Keratinocyte (primary cell): Measurements from ENCODE around the gene CBFA2T3. TPM values are rescaled to one million over a fixed set of nuclear protein-coding genes. Genes with fewer than 3 reads are reported as not detected.

Experiments used
- DNase-seq: peaks from one replicate; pipeline ENCODE4 v3.0.0-alpha.2; 2011; ENCODE audit warnings: low read depth, missing footprints, low spot score
- FAIRE-seq: peaks from 2 replicates; lab custom pipeline; 2011; peaks lifted over from hg19 to GRCh38; lab: Jason Lieb, UNC
- H2AFZ ChIP-seq: 2 replicates; pipeline ENCODE4 v1.6.0; 2012; ENCODE audit warnings: low read length, control low read depth, inconsistent platforms; ENCODE audit not compliant: control insufficient read depth
- H3K27ac ChIP-seq: 2 replicates; pipeline ENCODE4 v1.5.1; 2011; ENCODE audit warnings: low read length; ENCODE audit not compliant: control insufficient read depth, insufficient read depth
- H3K27me3 ChIP-seq: 3 replicates; pipeline ENCODE4 v1.6.0; 2011; ENCODE audit warnings: low read length; ENCODE audit not compliant: control insufficient read depth, insufficient read depth; ENCODE audit errors: extremely low read depth
- H3K36me3 ChIP-seq, 2 experiments: 2 replicates in 1 of 2; 3 replicates in 1 of 2; pipeline ENCODE4 v1.5.1; 2011; ENCODE audit warnings: low read length in 2 of 2, mild to moderate bottlenecking in 1 of 2; ENCODE audit not compliant: control insufficient read depth in 2 of 2, insufficient read depth in 2 of 2; ENCODE audit errors: extremely low read depth in 1 of 2
- H3K4me1 ChIP-seq: 3 replicates; pipeline ENCODE4 v1.5.1; 2011; ENCODE audit warnings: low read length; ENCODE audit not compliant: control insufficient read depth, insufficient read depth; ENCODE audit errors: extremely low read depth
- H3K4me2 ChIP-seq: 3 replicates; pipeline ENCODE4 v1.6.0; 2011; ENCODE audit warnings: low read depth, low read length; ENCODE audit not compliant: control insufficient read depth, insufficient read depth; ENCODE audit errors: extremely low read depth
- H3K4me3 ChIP-seq, 3 experiments: fragments of 200-600 bp in 1 of 3; sonication (generic) in 1 of 3; 2 replicates in 2 of 3; 3 replicates in 1 of 3; pipeline ENCODE4 v1.5.1; 2011 to 2016; ENCODE audit warnings: low read length in 3 of 3, mild to moderate bottlenecking in 3 of 3, control low read depth in 2 of 3, inconsistent platforms in 1 of 3, low read depth in 1 of 3, mixed read lengths in 1 of 3, mixed run types in 1 of 3, moderate library complexity in 1 of 3; ENCODE audit not compliant: control insufficient read depth in 2 of 3, insufficient read depth in 2 of 3; ENCODE audit errors: extremely low read depth in 1 of 3
- H3K79me2 ChIP-seq: 2 replicates; pipeline ENCODE4 v1.6.0; 2012; ENCODE audit warnings: low read length; ENCODE audit not compliant: control insufficient read depth, insufficient read depth
- H3K9ac ChIP-seq: 3 replicates; pipeline ENCODE4 v1.6.0; 2011; ENCODE audit warnings: low read length; ENCODE audit not compliant: control insufficient read depth, insufficient read depth; ENCODE audit errors: extremely low read depth
- H3K9me1 ChIP-seq: 3 replicates; pipeline ENCODE4 v1.6.0; 2011; ENCODE audit warnings: low read length; ENCODE audit not compliant: control insufficient read depth, insufficient read depth; ENCODE audit errors: extremely low read depth
- H3K9me3 ChIP-seq: 2 replicates; pipeline ENCODE4 v1.5.1; 2012; ENCODE audit warnings: low read depth, low read length; ENCODE audit not compliant: control insufficient read depth
- H4K20me1 ChIP-seq: 3 replicates; pipeline ENCODE4 v1.6.0; 2011; ENCODE audit warnings: low read length; ENCODE audit not compliant: control insufficient read depth, insufficient read depth; ENCODE audit errors: extremely low read depth
- EZH2 ChIP-seq: IDR thresholded peaks from one replicate; pipeline ENCODE4 v1.6.1; 2012; ENCODE audit warnings: inconsistent platforms, mild to moderate bottlenecking, low read length, moderate library complexity
- dilution Hi-C: fragments of 300-500 bp; cut with MboI; formaldehyde crosslinking; loops from one replicate; pipeline ENCODE4 v1.7.0; 2020; ENCODE audit warnings: low sequenced_read_pairs; ENCODE audit not compliant: extremely low pct_ligation_motif_present
- polyA plus RNA-seq, 5 experiments: library from polyadenylated mRNA; depleted of rRNA in 3 of 5; stranded (reverse) in 3 of 5; stranded (forward) in 1 of 5; unstranded in 1 of 5; fragments of >200 nt; gene quantifications; 1 replicate in 1 of 5; 2 replicates in 3 of 5; 3 replicates in 1 of 5; pipeline versions ENCODE4 v1.2.1 to v1.2.3, GENCODE V29; 2011 to 2012; ENCODE audit warnings: missing spikeins in 2 of 5, low read depth in 1 of 5, low replicate concordance in 1 of 5
- TF ChIP-seq, protein P1 (sequence below), 3 experiments: IDR thresholded peaks in 1 of 3; conservative IDR thresholded peaks in 1 of 3; optimal IDR thresholded peaks in 1 of 3; 2 replicates in 2 of 3; 3 replicates in 1 of 3; pipeline versions ENCODE3 to v1.5.1; 2011; ENCODE audit warnings: low read length in 3 of 3, mild to moderate bottlenecking in 3 of 3, moderate library complexity in 2 of 3, control low read depth in 1 of 3, inconsistent platforms in 1 of 3; ENCODE audit not compliant: insufficient read depth in 2 of 3; ENCODE audit errors: extremely low read depth in 1 of 3

Gene CBFA2T3
- polyA plus RNA-seq, 1 donor (not counting 4 experiments of a cell fraction or from before 2014, with no cell fraction given), result 0.08 TPM

GRCh38 chr16:88993946-88994600, 17.1 kb upstream of the CBFA2T3 start:
- dilution Hi-C loops, result no loop called here
- Histone ChIP-seq H3K9ac (no peak overlapping the region), H4K20me1 (no peaks in the 10 kb centered on the region), H3K4me2 (no peak overlapping the region), H3K9me3 (peaks cover 2% of the 10 kb centered on the region), H3K27me3 (peaks cover 51% of the 10 kb centered on the region), H3K27ac (no peak overlapping the region), H3K36me3 (no peaks in the 10 kb centered on the region), H3K4me1 (no peaks in the 10 kb centered on the region), H3K9me1 (no peaks in the 10 kb centered on the region), H2AFZ (no peak overlapping the region), H3K79me2 (no peaks in the 10 kb centered on the region), H3K4me3 (no peak overlapping the region)
- TF ChIP-seq, protein P1, sequence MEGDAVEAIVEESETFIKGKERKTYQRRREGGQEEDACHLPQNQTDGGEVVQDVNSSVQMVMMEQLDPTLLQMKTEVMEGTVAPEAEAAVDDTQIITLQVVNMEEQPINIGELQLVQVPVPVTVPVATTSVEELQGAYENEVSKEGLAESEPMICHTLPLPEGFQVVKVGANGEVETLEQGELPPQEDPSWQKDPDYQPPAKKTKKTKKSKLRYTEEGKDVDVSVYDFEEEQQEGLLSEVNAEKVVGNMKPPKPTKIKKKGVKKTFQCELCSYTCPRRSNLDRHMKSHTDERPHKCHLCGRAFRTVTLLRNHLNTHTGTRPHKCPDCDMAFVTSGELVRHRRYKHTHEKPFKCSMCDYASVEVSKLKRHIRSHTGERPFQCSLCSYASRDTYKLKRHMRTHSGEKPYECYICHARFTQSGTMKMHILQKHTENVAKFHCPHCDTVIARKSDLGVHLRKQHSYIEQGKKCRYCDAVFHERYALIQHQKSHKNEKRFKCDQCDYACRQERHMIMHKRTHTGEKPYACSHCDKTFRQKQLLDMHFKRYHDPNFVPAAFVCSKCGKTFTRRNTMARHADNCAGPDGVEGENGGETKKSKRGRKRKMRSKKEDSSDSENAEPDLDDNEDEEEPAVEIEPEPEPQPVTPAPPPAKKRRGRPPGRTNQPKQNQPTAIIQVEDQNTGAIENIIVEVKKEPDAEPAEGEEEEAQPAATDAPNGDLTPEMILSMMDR (optimal IDR thresholded peaks at IDR 0.05 in 1 of 3, IDR thresholded peaks at IDR 0.05 in 1 of 3, conservative IDR thresholded peaks at IDR 0.05 in 1 of 3; ENCODE audit: extremely low read depth in 1 of 3, insufficient read depth in 2 of 3, low read length in 3 of 3), result no peak
- no peak for TF ChIP-seq EZH2
- FAIRE-seq (no peak), DNase-seq (no peak)

GRCh38 chr16:88993166-88993761, 16.3 kb upstream of the CBFA2T3 start:
- Histone ChIP-seq H3K9ac (no peak overlapping the region), H3K4me3 (no peak overlapping the region), H3K9me1 (no peaks in the 10 kb centered on the region), H3K4me1 (no peaks in the 10 kb centered on the region), H3K4me2 (no peak overlapping the region), H3K9me3 (peaks cover 2% of the 10 kb centered on the region), H3K36me3 (no peaks in the 10 kb centered on the region), H2AFZ (no peak overlapping the region), H3K27ac (no peak overlapping the region), H3K27me3 (peaks cover 57% of the 10 kb centered on the region), H3K79me2 (no peaks in the 10 kb centered on the region), H4K20me1 (no peaks in the 10 kb centered on the region)
- no peak for DNase-seq
- TF ChIP-seq, protein P1 (optimal IDR thresholded peaks at IDR 0.05 in 1 of 3, IDR thresholded peaks at IDR 0.05 in 1 of 3, conservative IDR thresholded peaks at IDR 0.05 in 1 of 3; ENCODE audit: extremely low read depth in 1 of 3, insufficient read depth in 2 of 3, low read length in 3 of 3), result no peak
- TF ChIP-seq EZH2, result no peak
- FAIRE-seq, result no peak
- dilution Hi-C loops, result no loop called here
